Vagina (tissue), 2 donors: ENCODE data around the gene GDF11. TPM values are rescaled to one million over a fixed set of nuclear protein-coding genes. Genes with fewer than 3 reads are reported as not detected.
A peak's percentile ranks its signal among the peaks of the same experiment; 100 is the strongest.

Experiments used
- DNase-seq, 2 donors: peaks; one replicate each; pipeline ENCODE4 v3.0.0-alpha.2; 2017; ENCODE audit errors: extremely low spot score in 2 of 2
- H3K27ac ChIP-seq: fragments of 200-600 bp; sonication (generic); one replicate; pipeline ENCODE4 v1.5.1; 2019
- H3K27me3 ChIP-seq: fragments of 200-600 bp; sonication (generic); one replicate; pipeline ENCODE4 v1.5.1; 2019
- H3K36me3 ChIP-seq, 2 donors: fragments of 200-600 bp; sonication (generic); one replicate each; pipeline ENCODE4 v1.5.1; 2017 to 2019
- H3K4me1 ChIP-seq: fragments of 200-600 bp; sonication (generic); one replicate; pipeline ENCODE4 v1.5.1; 2019
- H3K4me3 ChIP-seq, 2 donors: fragments of 200-600 bp; sonication (generic); 1 replicate in 1 of 2; 2 replicates in 1 of 2; pipeline ENCODE4 v1.5.1; 2016 to 2019
- H3K9me3 ChIP-seq: fragments of 200-600 bp; sonication (generic); one replicate; pipeline ENCODE4 v1.5.1; 2019
- CTCF ChIP-seq, 3 experiments: fragments of 450-650 bp in 2 of 3; fragments of 200-600 bp in 1 of 3; sonication (generic) in 1 of 3; IDR thresholded peaks; one replicate each; pipeline ENCODE4 v1.5.1; 2017 to 2019; ENCODE audit warnings: antibody characterized with exemption in 3 of 3, mild to moderate bottlenecking in 2 of 3, moderate library complexity in 2 of 3
- POLR2A ChIP-seq, 2 donors: fragments of 450-650 bp; IDR thresholded peaks; one replicate each; pipeline ENCODE4 v1.6.1; 2017; ENCODE audit warnings: antibody characterized with exemption in 2 of 2, mild to moderate bottlenecking in 2 of 2, moderate library complexity in 2 of 2
- POLR2AphosphoS5 ChIP-seq, 2 donors: sonication (generic); formaldehyde crosslinking; IDR thresholded peaks; one replicate each; pipeline ENCODE4 v1.9.0; 2017; ENCODE audit warnings: antibody characterized with exemption in 2 of 2, mild to moderate bottlenecking in 2 of 2, low read depth in 1 of 2; ENCODE audit not compliant: insufficient read depth in 1 of 2
- intact Hi-C: fragments of 100-400 bp; cut with DNase I; formaldehyde crosslinking; loops from one replicate; pipeline ENCODE4 v1.15.1; 2023
- total RNA-seq: library from RNA; depleted of rRNA; stranded (reverse); fragments of >200 nt; gene quantifications from one replicate; pipeline ENCODE4 v1.2.3, GENCODE V29; 2016

The GDF11 gene
- total RNA-seq, 1 donor from 2014 or later: 7.6 TPM

- H3K36me3 ChIP-seq: peaks cover 0 to 78% of the 10 kb centered on the region in 2 donors
Observed at GRCh38 chr12:55788546-55788945, 45.6 kb downstream of the GDF11 start.

GRCh38 chr12:55789171-55789570 is 46.2 kb downstream of the GDF11 start:
- intact Hi-C loops: no loop called here
- DNase-seq: no peak
- no peak overlapping the region for H3K4me3 ChIP-seq
- H3K4me1 ChIP-seq: no peaks in the 10 kb centered on the region
- H3K9me3 ChIP-seq: no peaks in the 10 kb centered on the region
- H3K36me3 ChIP-seq: peaks cover 0 to 81% of the 10 kb centered on the region in 2 donors
- TF ChIP-seq CTCF (IDR thresholded peaks at IDR 0.05): no peak
- no peak for TF ChIP-seq POLR2AphosphoS5 (IDR thresholded peaks at IDR 0.05; ENCODE audit: insufficient read depth in 1 of 2, low read depth in 1 of 2)
- no peak for TF ChIP-seq POLR2A (IDR thresholded peaks at IDR 0.05)
- H3K27me3 ChIP-seq: no peaks in the 10 kb centered on the region
- no peak overlapping the region for H3K27ac ChIP-seq

More at GRCh38 chr12:55788546-55788945, 45.6 kb downstream of the GDF11 start:
- DNase-seq: no peak
- Histone ChIP-seq H3K4me1 (no peaks in the 10 kb centered on the region), H3K27ac (no peak overlapping the region), H3K27me3 (no peaks in the 10 kb centered on the region), H3K4me3 (no peak overlapping the region), H3K9me3 (no peaks in the 10 kb centered on the region)
- TF ChIP-seq CTCF (IDR thresholded peaks at IDR 0.05) (no peak), POLR2AphosphoS5 (IDR thresholded peaks at IDR 0.05; ENCODE audit: insufficient read depth in 1 of 2, low read depth in 1 of 2) (no peak), POLR2A (IDR thresholded peaks at IDR 0.05) (no peak)
- intact Hi-C loops: no loop called here

GRCh38 chr12:55789893-55790292 is 47.0 kb downstream of the GDF11 start:
- intact Hi-C loops: loop anchor here (10.0 kb wide), 2 partner anchors 45 to 135 kb away; partner anchors contain the start of gene GDF11
- Histone ChIP-seq H3K9me3 (no peaks in the 10 kb centered on the region), H3K27me3 (no peaks in the 10 kb centered on the region), H3K36me3 (peaks cover 0 to 83% of the 10 kb centered on the region in 2 donors), H3K4me1 (no peaks in the 10 kb centered on the region), H3K27ac (no peak overlapping the region), H3K4me3 (no peak overlapping the region)
- DNase-seq: no peak
- TF ChIP-seq POLR2A (IDR thresholded peaks at IDR 0.05): no peak
- no peak for TF ChIP-seq POLR2AphosphoS5 (IDR thresholded peaks at IDR 0.05; ENCODE audit: insufficient read depth in 1 of 2, low read depth in 1 of 2)
- no peak for TF ChIP-seq CTCF (IDR thresholded peaks at IDR 0.05)

- TF ChIP-seq POLR2A (IDR thresholded peaks at IDR 0.05) (no peak), CTCF (IDR thresholded peaks at IDR 0.05) (no peak), POLR2AphosphoS5 (IDR thresholded peaks at IDR 0.05; ENCODE audit: insufficient read depth in 1 of 2, low read depth in 1 of 2) (no peak)
- Histone ChIP-seq H3K4me3 (no peak overlapping the region), H3K27ac (no peak overlapping the region), H3K9me3 (no peaks in the 10 kb centered on the region), H3K36me3 (peaks cover 0 to 65% of the 10 kb centered on the region in 2 donors), H3K4me1 (peaks cover 9% of the 10 kb centered on the region), H3K27me3 (no peaks in the 10 kb centered on the region)
- intact Hi-C loops: loop anchor here (10.0 kb wide), 2 partner anchors 51 to 141 kb away; partner anchors contain the start of gene GDF11
- no peak for DNase-seq
Observed at GRCh38 chr12:55795950-55796349, 53.0 kb downstream of the GDF11 start.

GRCh38 chr12:55797068-55797467 is 54.1 kb downstream of the GDF11 start:
- Histone ChIP-seq H3K27me3 (no peaks in the 10 kb centered on the region), H3K9me3 (no peaks in the 10 kb centered on the region), H3K27ac (no peak overlapping the region), H3K4me3 (no peak overlapping the region), H3K36me3 (peaks cover 0 to 58% of the 10 kb centered on the region in 2 donors), H3K4me1 (peaks cover 9% of the 10 kb centered on the region)
- intact Hi-C loops: loop anchor here (10.0 kb wide), 2 partner anchors 52 to 142 kb away; partner anchors contain the start of gene GDF11
- DNase-seq: no peak
- TF ChIP-seq POLR2AphosphoS5 (IDR thresholded peaks at IDR 0.05; ENCODE audit: insufficient read depth in 1 of 2, low read depth in 1 of 2) (no peak), CTCF (IDR thresholded peaks at IDR 0.05) (peak in 2 of 3 experiments; percentile 30 to 43), POLR2A (IDR thresholded peaks at IDR 0.05) (no peak)
